K562 (cell line): Measurements from ENCODE around the gene CCDC92. TPM values are rescaled to one million over a fixed set of nuclear protein-coding genes. Genes with fewer than 3 reads are reported as not detected.

Source experiments
- ATAC-seq: fragments of 200-7000 bp; cut with Tn5 transposase; 3 replicates; pipeline ENCODE4 v1.9.1; 2020; ENCODE audit warnings: moderate library complexity
- BruUV-seq: library from RNA; stranded (reverse); fragments of 400-500 nt; replicated peaks from 2 replicates; lab custom pipeline; 2021; lab: Mats Ljungman, UMichigan
- CTCF ChIA-PET: fragments of 300-600 bp; formaldehyde crosslinking; extraction: SDS; loops from one replicate; lab custom pipeline; 2021; ENCODE audit warnings: low intra/inter-chr PET ratio; lab: Yijun Ruan, JAX
- POLR2A ChIA-PET: fragments of 300-600, 350-650 bp; sonication (Branson Sonifier 250); formaldehyde crosslinking; extraction: SDS; loops from one replicate; lab custom pipeline; 2021; ENCODE audit warnings: antibody characterized with exemption, inconsistent platforms; lab: Yijun Ruan, JAX
- DNase-seq, 4 experiments: peaks; one replicate each; pipeline versions ENCODE4 v3.0.0 to v3.0.0-alpha.2; 2011 to 2018; ENCODE audit warnings: low spot score in 3 of 4, mixed read lengths in 3 of 4; ENCODE audit errors: extremely low read depth in 1 of 4
- FAIRE-seq: peaks from 2 replicates; lab custom pipeline; 2011; peaks lifted over from hg19 to GRCh38; lab: Jason Lieb, UNC
- H2AFZ ChIP-seq: 2 replicates; pipeline ENCODE4 v1.6.0; 2011; ENCODE audit warnings: low read depth, low read length, control low read depth, inconsistent platforms
- H3K27ac ChIP-seq: fragments of 200-600 bp; 3 replicates; pipeline ENCODE4 v1.8.0; 2011; ENCODE audit warnings: low read depth, mild to moderate bottlenecking, control low read depth, inconsistent platforms, low read length, moderate library complexity, mixed read lengths; ENCODE audit errors: extremely low read depth
- H3K27me3 ChIP-seq, 2 experiments: fragments of 300-600 bp in 1 of 2; 2 replicates in 1 of 2; 3 replicates in 1 of 2; pipeline versions ENCODE4 v1.6.0 to v1.8.0; 2011; ENCODE audit warnings: inconsistent platforms in 2 of 2, low read length in 2 of 2, mild to moderate bottlenecking in 1 of 2, mixed read lengths in 1 of 2, moderate library complexity in 1 of 2; ENCODE audit not compliant: control insufficient read depth in 2 of 2, insufficient read depth in 2 of 2
- H3K36me3 ChIP-seq: fragments of 300-600 bp; 3 replicates; pipeline ENCODE4 v1.8.0; 2011; ENCODE audit warnings: mild to moderate bottlenecking, low read length, inconsistent platforms; ENCODE audit not compliant: control insufficient read depth, insufficient read depth
- H3K4me1 ChIP-seq, 2 experiments: fragments of 200-600 bp in 1 of 2; replicated peaks in 1 of 2; 2 replicates in 1 of 2; 3 replicates in 1 of 2; pipeline versions ENCODE4 v1.5.1 to v1.8.0; 2011; ENCODE audit warnings: inconsistent platforms in 2 of 2, low read length in 2 of 2, mild to moderate bottlenecking in 1 of 2, mixed read lengths in 1 of 2, moderate library complexity in 1 of 2; ENCODE audit not compliant: control insufficient read depth in 2 of 2, insufficient read depth in 2 of 2
- H3K4me2 ChIP-seq: 2 replicates; pipeline ENCODE4 v1.6.1; 2011; ENCODE audit warnings: low read length, control low read depth, inconsistent platforms, mixed read lengths; ENCODE audit not compliant: insufficient read depth
- H3K4me3 ChIP-seq: fragments of 200-600 bp; sonication (generic), shearing (Covaris generic); 2 replicates; pipeline ENCODE4 v1.5.1; 2016; ENCODE audit warnings: control low read depth, inconsistent platforms
- H3K79me2 ChIP-seq: fragments of 200-600 bp; 3 replicates; pipeline ENCODE4 v1.8.0; 2011; ENCODE audit warnings: low read length, inconsistent platforms; ENCODE audit not compliant: control insufficient read depth, insufficient read depth
- H3K9ac ChIP-seq, 2 experiments: 2 replicates each; pipeline versions ENCODE4 v1.6.0 to v1.6.1; 2011; ENCODE audit warnings: low read depth in 2 of 2, low read length in 2 of 2, control low read depth in 1 of 2, inconsistent platforms in 1 of 2, mild to moderate bottlenecking in 1 of 2, mixed read lengths in 1 of 2; ENCODE audit not compliant: insufficient read depth in 1 of 2
- H3K9me1 ChIP-seq: one replicate; pipeline ENCODE4 v1.6.0; 2011; ENCODE audit warnings: inconsistent platforms, mild to moderate bottlenecking, low read length, moderate library complexity; ENCODE audit not compliant: control insufficient read depth, insufficient read depth
- H3K9me3 ChIP-seq: replicated peaks from 2 replicates; pipeline ENCODE4 v1.5.1; 2011; ENCODE audit warnings: low read depth, low read length, inconsistent platforms; ENCODE audit not compliant: control insufficient read depth, insufficient read depth
- H4K20me1 ChIP-seq: replicated peaks from 2 replicates; pipeline ENCODE4 v1.6.1; 2011; ENCODE audit warnings: low read length, inconsistent platforms, mixed read lengths; ENCODE audit not compliant: control insufficient read depth, insufficient read depth
- ESRRB ChIP-seq: fragments of 250-450 bp; sonication (Bioruptor Pico); IDR thresholded peaks from 2 replicates; pipeline ENCODE4 v1.5.0; 2020; ENCODE audit warnings: mild to moderate bottlenecking, moderate library complexity, borderline replicate concordance
- KAT2B ChIP-seq: IDR thresholded peaks from one replicate; pipeline ENCODE4 v1.6.1; 2012; ENCODE audit warnings: low read depth, mild to moderate bottlenecking, control low read depth, inconsistent platforms, low read length, moderate library complexity
- KLF1 ChIP-seq: fragments of 450-650 bp; IDR thresholded peaks from 2 replicates; pipeline ENCODE4 v1.6.1; 2016; ENCODE audit warnings: missing genetic modification characterization, missing compliant biosample characterization
- KLF6 ChIP-seq: fragments of 250-450 bp; sonication (Bioruptor Pico); IDR thresholded peaks from 2 replicates; pipeline ENCODE4 v1.4.0; 2020; ENCODE audit warnings: mild to moderate bottlenecking, moderate library complexity, borderline replicate concordance
- MCM5 ChIP-seq: fragments of 450-650 bp; IDR thresholded peaks from 2 replicates; pipeline ENCODE4 v1.6.1; 2016; ENCODE audit warnings: low read depth
- NR2C1 ChIP-seq, 2 experiments: fragments of 450-650 bp; IDR thresholded peaks; 2 replicates each; pipeline ENCODE4 v1.6.1; 2017; ENCODE audit warnings: mild to moderate bottlenecking in 2 of 2, antibody characterized with exemption in 1 of 2, inconsistent platforms in 1 of 2, missing compliant biosample characterization in 1 of 2, missing genetic modification characterization in 1 of 2
- ZNF589 ChIP-seq: fragments of 200-800 bp; sonication (Bioruptor generic); IDR thresholded peaks from 2 replicates; pipeline ENCODE4 v1.6.1; 2016; ENCODE audit warnings: low read depth, missing genetic modification characterization, missing compliant biosample characterization
- WGBS: fragments of 100-300 bp; shearing (Covaris generic); methylation state at CpG from one replicate; pipeline ENCODE4 v1.1.6; 2016; ENCODE audit warnings: low coverage, mixed read lengths; ENCODE audit not compliant: insufficient coverage; ENCODE audit errors: missing lambda C conversion rate; 5-methylcytosine and 5-hydroxymethylcytosine counted together
- in situ Hi-C: fragments of 300-500 bp; cut with MboI; formaldehyde crosslinking; loops from 4 replicates; pipeline ENCODE4 v1.15.0; 2018; ENCODE audit warnings: inconsistent platforms, mixed read lengths
- intact Hi-C: fragments of 100-400 bp; cut with micrococcal nuclease; formaldehyde crosslinking; loops from 2 replicates; pipeline ENCODE4 v1.14.2; 2022
- polyA plus RNA-seq, 8 experiments: library from polyadenylated mRNA; depleted of rRNA in 4 of 8; stranded (reverse) in 5 of 8; unstranded in 3 of 8; fragments of >200 nt; fragmentation: Nextera tagmentation in 2 of 8; fragmentation: Illumina TruSeq in 1 of 8; extraction: Ambion mirVana in 2 of 8; extraction: Trizol in 1 of 8; gene quantifications; 2 replicates each; pipeline versions ENCODE4 v1.2.1 to v1.2.3, GENCODE V29; 2011 to 2014; ENCODE audit warnings: inconsistent platforms in 1 of 8, missing spikeins in 1 of 8
- total RNA-seq, 7 experiments: library from RNA; depleted of rRNA in 6 of 7; stranded (reverse); fragments of >200 nt in 6 of 7; fragmentation: Illumina TruSeq in 2 of 7; extraction: Trizol in 2 of 7; gene quantifications; 2 replicates each; pipeline versions ENCODE4 v1.2.1 to v1.2.3, GENCODE V29; 2011 to 2021; ENCODE audit warnings: low replicate concordance in 1 of 7
- TF ChIP-seq, protein P1 (sequence below): fragments of 450-650 bp; IDR thresholded peaks from 2 replicates; pipeline ENCODE4 v1.6.1; 2016; ENCODE audit warnings: low read depth
- TF ChIP-seq, protein P2 (sequence below), 2 experiments: fragments of 150-350 bp in 1 of 2; IDR thresholded peaks; 2 replicates each; pipeline ENCODE4 v1.6.1; 2012 to 2016; ENCODE audit warnings: low read depth in 2 of 2, low read length in 2 of 2, mild to moderate bottlenecking in 1 of 2, moderate library complexity in 1 of 2

The CCDC92 gene
- total and polyA plus RNA-seq, 9 of the 15 experiments (the other 6 are each of a cell fraction or from before 2014, with no cell fraction given) = 0.27 to 5.9 (median 2.1) TPM

DNA sequence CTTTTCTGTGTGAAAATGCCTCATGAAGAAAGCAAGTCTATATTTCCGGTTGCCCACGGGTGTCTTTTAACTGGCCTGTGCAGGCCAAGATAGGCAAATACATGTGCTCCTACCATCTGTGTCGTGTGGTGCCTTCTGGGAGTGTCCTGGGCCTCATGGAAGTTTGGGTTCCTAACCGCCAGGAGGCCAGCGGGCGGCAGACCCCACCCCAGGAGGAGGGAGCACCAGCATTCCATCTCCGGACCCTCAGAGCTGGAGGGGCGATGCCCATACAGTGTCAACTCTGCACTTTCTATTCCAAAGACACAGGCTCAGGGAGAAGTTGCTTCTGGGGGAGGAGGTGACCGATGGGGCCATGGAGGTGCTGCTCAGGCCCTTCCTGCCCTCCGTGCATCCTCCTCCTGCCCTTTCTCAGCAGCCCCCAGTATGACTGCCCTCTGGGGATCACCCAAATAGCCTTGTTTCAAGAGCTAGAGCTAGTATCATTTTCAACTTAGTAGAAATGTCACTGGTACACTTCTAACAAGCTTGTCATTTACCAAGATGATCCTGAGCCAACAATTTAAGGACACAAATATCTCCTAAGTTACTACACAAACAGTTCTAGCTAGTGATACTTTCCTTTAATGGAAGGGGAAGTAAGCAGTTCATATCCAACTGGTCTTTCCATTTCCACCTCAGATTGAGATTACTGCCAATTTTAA lies 17.8 kb downstream of the CCDC92 start:
- no peaks in the 10 kb centered on the region for H3K79me2 ChIP-seq
- no peak overlapping the region for H2AFZ ChIP-seq
- H3K36me3 ChIP-seq = no peaks in the 10 kb centered on the region
- ATAC-seq (no peak), DNase-seq (no peak), FAIRE-seq (peak; percentile 46)
- no peaks in the 10 kb centered on the region for H3K9me1 ChIP-seq
- no peak overlapping the region for H3K4me3 ChIP-seq
- BruUV-seq = no TSS peak
- H3K9me3 ChIP-seq = no peaks in the 10 kb centered on the region
- no peaks in the 10 kb centered on the region for H4K20me1 ChIP-seq
- H3K27me3 ChIP-seq = no peaks in the 10 kb centered on the region
- no peak overlapping the region for H3K27ac ChIP-seq
- intact Hi-C loops = no loop called here
- H3K9ac ChIP-seq = no peak overlapping the region
- H3K4me2 ChIP-seq = no peak overlapping the region
- in situ Hi-C loops = no loop called here
- CTCF ChIA-PET = no interaction called here
- 39% methylated on average over 9 of the region's 10 CpGs for WGBS
- POLR2A ChIA-PET = interaction anchor here (1.3 to 3.6 kb wide), 3 partner anchors 10 to 15 kb away, joined by 4 to 16 read pairs (median 6); no protein-coding TSS in a partner anchor
- peaks cover 2 to 4% of the 10 kb centered on the region in 2 experiments; a peak in 2 of 5 replicates for H3K4me1 ChIP-seq
- no peak for TF ChIP-seq ZNF589
- TF ChIP-seq, protein P1, sequence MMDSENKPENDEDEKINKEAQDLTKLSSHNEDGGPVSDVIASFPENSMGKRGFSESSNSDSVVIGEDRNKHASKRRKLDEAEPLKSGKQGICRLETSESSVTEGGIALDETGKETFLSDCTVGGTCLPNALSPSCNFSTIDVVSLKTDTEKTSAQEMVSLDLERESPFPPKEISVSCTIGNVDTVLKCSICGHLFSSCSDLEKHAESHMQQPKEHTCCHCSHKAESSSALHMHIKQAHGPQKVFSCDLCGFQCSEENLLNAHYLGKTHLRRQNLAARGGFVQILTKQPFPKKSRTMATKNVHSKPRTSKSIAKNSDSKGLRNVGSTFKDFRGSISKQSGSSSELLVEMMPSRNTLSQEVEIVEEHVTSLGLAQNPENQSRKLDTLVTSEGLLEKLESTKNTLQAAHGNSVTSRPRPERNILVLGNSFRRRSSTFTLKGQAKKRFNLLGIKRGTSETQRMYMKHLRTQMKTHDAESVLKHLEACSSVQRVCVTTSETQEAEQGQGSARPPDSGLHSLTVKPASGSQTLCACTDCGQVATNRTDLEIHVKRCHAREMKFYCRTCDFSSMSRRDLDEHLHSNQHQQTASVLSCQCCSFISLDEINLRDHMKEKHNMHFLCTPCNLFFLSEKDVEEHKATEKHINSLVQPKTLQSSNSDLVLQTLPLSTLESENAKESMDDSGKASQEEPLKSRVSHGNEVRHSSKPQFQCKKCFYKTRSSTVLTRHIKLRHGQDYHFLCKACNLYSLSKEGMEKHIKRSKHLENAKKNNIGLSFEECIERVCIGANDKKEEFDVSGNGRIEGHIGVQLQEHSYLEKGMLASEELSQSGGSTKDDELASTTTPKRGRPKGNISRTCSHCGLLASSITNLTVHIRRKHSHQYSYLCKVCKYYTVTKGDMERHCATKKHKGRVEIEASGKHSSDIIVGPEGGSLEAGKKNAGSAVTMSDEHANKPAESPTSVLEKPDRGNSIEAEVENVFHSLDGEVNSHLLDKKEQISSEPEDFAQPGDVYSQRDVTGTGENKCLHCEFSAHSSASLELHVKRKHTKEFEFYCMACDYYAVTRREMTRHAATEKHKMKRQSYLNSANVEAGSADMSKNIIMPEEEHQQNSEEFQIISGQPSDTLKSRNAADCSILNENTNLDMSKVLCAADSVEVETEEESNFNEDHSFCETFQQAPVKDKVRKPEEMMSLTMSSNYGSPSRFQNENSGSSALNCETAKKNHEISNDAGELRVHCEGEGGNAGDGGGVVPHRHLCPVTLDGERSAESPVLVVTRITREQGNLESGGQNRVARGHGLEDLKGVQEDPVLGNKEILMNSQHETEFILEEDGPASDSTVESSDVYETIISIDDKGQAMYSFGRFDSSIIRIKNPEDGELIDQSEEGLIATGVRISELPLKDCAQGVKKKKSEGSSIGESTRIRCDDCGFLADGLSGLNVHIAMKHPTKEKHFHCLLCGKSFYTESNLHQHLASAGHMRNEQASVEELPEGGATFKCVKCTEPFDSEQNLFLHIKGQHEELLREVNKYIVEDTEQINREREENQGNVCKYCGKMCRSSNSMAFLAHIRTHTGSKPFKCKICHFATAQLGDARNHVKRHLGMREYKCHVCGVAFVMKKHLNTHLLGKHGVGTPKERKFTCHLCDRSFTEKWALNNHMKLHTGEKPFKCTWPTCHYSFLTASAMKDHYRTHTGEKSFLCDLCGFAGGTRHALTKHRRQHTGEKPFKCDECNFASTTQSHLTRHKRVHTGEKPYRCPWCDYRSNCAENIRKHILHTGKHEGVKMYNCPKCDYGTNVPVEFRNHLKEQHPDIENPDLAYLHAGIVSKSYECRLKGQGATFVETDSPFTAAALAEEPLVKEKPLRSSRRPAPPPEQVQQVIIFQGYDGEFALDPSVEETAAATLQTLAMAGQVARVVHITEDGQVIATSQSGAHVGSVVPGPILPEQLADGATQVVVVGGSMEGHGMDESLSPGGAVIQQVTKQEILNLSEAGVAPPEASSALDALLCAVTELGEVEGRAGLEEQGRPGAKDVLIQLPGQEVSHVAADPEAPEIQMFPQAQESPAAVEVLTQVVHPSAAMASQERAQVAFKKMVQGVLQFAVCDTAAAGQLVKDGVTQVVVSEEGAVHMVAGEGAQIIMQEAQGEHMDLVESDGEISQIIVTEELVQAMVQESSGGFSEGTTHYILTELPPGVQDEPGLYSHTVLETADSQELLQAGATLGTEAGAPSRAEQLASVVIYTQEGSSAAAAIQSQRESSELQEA = no peak
- no peak for TF ChIP-seq KLF6 (CRISPR knock-in tag)
- TF ChIP-seq KLF1 = no peak
- no peak for TF ChIP-seq KAT2B
- TF ChIP-seq ESRRB (CRISPR knock-in tag) = no peak
- TF ChIP-seq, protein P2, sequence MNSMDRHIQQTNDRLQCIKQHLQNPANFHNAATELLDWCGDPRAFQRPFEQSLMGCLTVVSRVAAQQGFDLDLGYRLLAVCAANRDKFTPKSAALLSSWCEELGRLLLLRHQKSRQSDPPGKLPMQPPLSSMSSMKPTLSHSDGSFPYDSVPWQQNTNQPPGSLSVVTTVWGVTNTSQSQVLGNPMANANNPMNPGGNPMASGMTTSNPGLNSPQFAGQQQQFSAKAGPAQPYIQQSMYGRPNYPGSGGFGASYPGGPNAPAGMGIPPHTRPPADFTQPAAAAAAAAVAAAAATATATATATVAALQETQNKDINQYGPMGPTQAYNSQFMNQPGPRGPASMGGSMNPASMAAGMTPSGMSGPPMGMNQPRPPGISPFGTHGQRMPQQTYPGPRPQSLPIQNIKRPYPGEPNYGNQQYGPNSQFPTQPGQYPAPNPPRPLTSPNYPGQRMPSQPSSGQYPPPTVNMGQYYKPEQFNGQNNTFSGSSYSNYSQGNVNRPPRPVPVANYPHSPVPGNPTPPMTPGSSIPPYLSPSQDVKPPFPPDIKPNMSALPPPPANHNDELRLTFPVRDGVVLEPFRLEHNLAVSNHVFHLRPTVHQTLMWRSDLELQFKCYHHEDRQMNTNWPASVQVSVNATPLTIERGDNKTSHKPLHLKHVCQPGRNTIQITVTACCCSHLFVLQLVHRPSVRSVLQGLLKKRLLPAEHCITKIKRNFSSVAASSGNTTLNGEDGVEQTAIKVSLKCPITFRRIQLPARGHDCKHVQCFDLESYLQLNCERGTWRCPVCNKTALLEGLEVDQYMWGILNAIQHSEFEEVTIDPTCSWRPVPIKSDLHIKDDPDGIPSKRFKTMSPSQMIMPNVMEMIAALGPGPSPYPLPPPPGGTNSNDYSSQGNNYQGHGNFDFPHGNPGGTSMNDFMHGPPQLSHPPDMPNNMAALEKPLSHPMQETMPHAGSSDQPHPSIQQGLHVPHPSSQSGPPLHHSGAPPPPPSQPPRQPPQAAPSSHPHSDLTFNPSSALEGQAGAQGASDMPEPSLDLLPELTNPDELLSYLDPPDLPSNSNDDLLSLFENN (IDR thresholded peaks at IDR 0.05; ENCODE audit: low read depth in 2 of 2, low read length in 2 of 2) = no peak
- no peak for TF ChIP-seq MCM5
- no peak for TF ChIP-seq NR2C1 (IDR thresholded peaks at IDR 0.05)
- TF ChIP-seq NR2C1 (tag; IDR thresholded peaks at IDR 0.05) = no peak
